ENCODE data around the gene PIPOX. TPM values are rescaled to one million over a fixed set of nuclear protein-coding genes. Genes with fewer than 3 reads are reported as not detected.
A peak's percentile ranks its signal among the peaks of the same experiment; 100 is the strongest.

Gene PIPOX
- total RNA-seq, 2 donors from 2014 or later = 3.1 TPM; not detected in 1

GRCh38 chr17:29005936-29006511 lies 36.9 kb upstream of the PIPOX start, which contains the start of gene SEZ6:
TSS of gene SEZ6 (minus strand) at chr17:29006033. CDS start at chr17:29005869, 164 bp downstream.
- intact Hi-C loops (cut with DNase I) = no loop called here
- H3K4me3 ChIP-seq = no peak within 1 kb of the TSS

GRCh38 chr17:29007456-29007855 lies 35.5 kb upstream of the PIPOX start:
- Histone ChIP-seq H3K27me3 (peaks cover 0 to 20% of the 10 kb centered on the region in 2 donors), H3K9me3 (no peaks in the 10 kb centered on the region), H3K36me3 (replicated peaks in 1 of 2; ENCODE audit: insufficient read depth in 1 of 2, low read depth in 2 of 2) (no peaks in the 10 kb centered on the region), H3K27ac (no peak overlapping the region), H3K4me3 (no peak overlapping the region), H3K4me1 (peaks cover 14% of the 10 kb centered on the region)
- intact Hi-C loops (cut with DNase I) = no loop called here
- DNase-seq (no peak), ATAC-seq (no peak)
- TF ChIP-seq CTCF (IDR thresholded peaks at IDR 0.05) (no peak), POLR2A (IDR thresholded peaks at IDR 0.05) (no peak)
- 63 to 69% methylated on average over 2 of the region's 2 CpGs for WGBS, 2 donors

More at GRCh38 chr17:29005936-29006511, 36.9 kb upstream of the PIPOX start, which contains the start of gene SEZ6:
- Histone ChIP-seq H3K27me3 (peaks cover 0 to 20% of the 10 kb centered on the region in 2 donors), H3K36me3 (replicated peaks in 1 of 2; ENCODE audit: insufficient read depth in 1 of 2, low read depth in 2 of 2) (no peaks in the 10 kb centered on the region), H3K9me3 (no peaks in the 10 kb centered on the region), H3K4me1 (peaks cover 14% of the 10 kb centered on the region), H3K27ac (no peak within 1 kb of the TSS)
- no peak for TF ChIP-seq POLR2A (IDR thresholded peaks at IDR 0.05)
- TF ChIP-seq CTCF (IDR thresholded peaks at IDR 0.05) = peak in 4 of 7 experiments; percentile 18 to 51 (median 33)
- ATAC-seq (peak; percentile 93), DNase-seq (peak; percentile 75 to 84 (median 80))
- WGBS, 2 donors = 3 to 16% methylated on average over 10 to 38 of the region's 43 CpGs

- H3K4me1 ChIP-seq = peaks cover 14% of the 10 kb centered on the region
- no peaks in the 10 kb centered on the region for H3K36me3 ChIP-seq (replicated peaks in 1 of 2; ENCODE audit: insufficient read depth in 1 of 2, low read depth in 2 of 2)
- H3K27me3 ChIP-seq = peaks cover 0 to 20% of the 10 kb centered on the region in 2 donors
- DNase-seq (no peak), ATAC-seq (no peak)
- 59 to 62% methylated on average over 1 to 2 of the region's 2 CpGs for WGBS, 2 donors
- intact Hi-C loops (cut with DNase I) = no loop called here
- TF ChIP-seq CTCF (IDR thresholded peaks at IDR 0.05) = no peak
- no peak for TF ChIP-seq POLR2A (IDR thresholded peaks at IDR 0.05)
- no peaks in the 10 kb centered on the region for H3K9me3 ChIP-seq
- no peak overlapping the region for H3K27ac ChIP-seq
- H3K4me3 ChIP-seq = no peak overlapping the region
Observed at GRCh38 chr17:29007860-29008455, 35.0 kb upstream of the PIPOX start.

- no peak for TF ChIP-seq CTCF (IDR thresholded peaks at IDR 0.05)
- TF ChIP-seq POLR2A (IDR thresholded peaks at IDR 0.05) = no peak
- WGBS, 2 donors = 39 to 54% methylated on average over 3 of the region's 3 CpGs
- H3K4me1 ChIP-seq = peaks cover 14% of the 10 kb centered on the region
- peaks cover 0 to 18% of the 10 kb centered on the region in 2 donors for H3K27me3 ChIP-seq
- no peak overlapping the region for H3K4me3 ChIP-seq
- no peak overlapping the region for H3K27ac ChIP-seq
- intact Hi-C loops (cut with DNase I) = no loop called here
- DNase-seq = no peak
- no peaks in the 10 kb centered on the region for H3K36me3 ChIP-seq (replicated peaks in 1 of 2; ENCODE audit: insufficient read depth in 1 of 2, low read depth in 2 of 2)
- ATAC-seq = no peak
- H3K9me3 ChIP-seq = no peaks in the 10 kb centered on the region
Observed at GRCh38 chr17:29008591-29008990, 34.4 kb upstream of the PIPOX start.
